RWPE1 (cell line): ENCODE results near the gene CEP128.

ENCODE experiments used
- CTCF ChIA-PET: fragments of 350-600 bp; sonication (Branson Sonifier 250); formaldehyde crosslinking; extraction: SDS; loops from one replicate; lab custom pipeline; 2021; lab: Yijun Ruan, JAX
- POLR2A ChIA-PET: fragments of 400-600 bp; formaldehyde crosslinking; extraction: SDS; loops from one replicate; lab custom pipeline; 2020; ENCODE audit warnings: antibody characterized with exemption; ENCODE audit not compliant: low non-redundant PET; lab: Yijun Ruan, JAX
- DNase-seq: peaks from one replicate; pipeline ENCODE4 v3.0.0; 2012; ENCODE audit warnings: low spot score
- H3K27ac ChIP-seq: fragments of 450-650 bp; 2 replicates; pipeline ENCODE4 v1.5.1; 2017
- CTCF ChIP-seq: fragments of 450-650 bp; conservative IDR thresholded peaks from 2 replicates; pipeline ENCODE4 v1.5.1; 2017; ENCODE audit warnings: low read depth, mild to moderate bottlenecking

The CEP128 gene

GRCh38 chr14:80981673-80982072, 40.1 kb upstream of the CEP128 start:
- CTCF ChIA-PET = no interaction called here
- POLR2A ChIA-PET = no interaction called here
- no peak for DNase-seq
- no peak for TF ChIP-seq CTCF
- no peak overlapping the region for H3K27ac ChIP-seq

- TF ChIP-seq CTCF = no peak
- H3K27ac ChIP-seq = 0 out of 2 replicates have a peak overlapping the region, but pooled peaks have one; percentile 24
- ChIA-PET POLR2A (no interaction called here), CTCF (no interaction called here)
- no peak for DNase-seq
Observed at GRCh38 chr14:80981156-80981555, 39.6 kb upstream of the CEP128 start.

DNA sequence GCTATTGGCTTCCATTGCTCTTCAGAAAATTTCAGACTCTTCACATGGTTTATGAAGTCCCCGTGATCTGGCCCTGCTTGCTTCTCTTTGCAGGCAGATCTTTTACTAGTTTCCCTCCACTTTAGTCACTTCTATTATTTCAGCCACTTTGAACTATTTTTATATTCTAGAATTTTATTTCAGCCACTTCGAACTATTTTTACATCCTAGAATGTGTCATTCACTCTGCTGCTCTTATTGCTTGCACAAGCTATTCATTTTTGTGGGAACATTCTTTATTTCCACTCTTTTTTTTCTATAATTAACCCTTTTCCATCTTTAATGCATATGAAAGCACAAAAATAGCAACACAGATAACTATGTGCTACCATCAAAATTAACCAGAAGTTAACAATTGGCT, 38.4 kb upstream of the CEP128 start:
- no peak for TF ChIP-seq CTCF
- no peak for DNase-seq
- ChIA-PET POLR2A (no interaction called here), CTCF (no interaction called here)
- no peak overlapping the region for H3K27ac ChIP-seq

DNA sequence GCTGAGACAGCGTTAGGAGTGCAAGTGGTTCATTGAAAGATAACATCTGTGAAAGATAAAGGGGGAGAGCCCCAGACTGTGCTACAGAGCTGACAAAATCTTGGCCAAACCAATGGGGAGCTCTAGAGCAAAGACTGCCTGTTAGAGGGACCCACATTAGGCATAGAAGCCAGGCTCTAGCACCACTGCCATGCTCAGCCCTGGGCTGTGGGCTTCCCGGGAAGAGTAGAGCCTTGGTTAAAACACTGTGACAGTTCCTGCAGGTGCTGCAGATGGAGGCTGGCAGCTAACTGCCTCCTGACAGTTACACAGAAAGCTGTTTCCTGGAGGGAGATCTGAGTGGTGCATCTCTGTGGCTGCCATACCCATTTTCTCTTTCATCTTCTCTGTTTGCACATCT, 36.9 kb upstream of the CEP128 start:
- ChIA-PET CTCF (interaction anchor here (1.1 kb wide), 1 partner anchor 923 kb away, joined by 3 read pairs; no protein-coding TSS in a partner anchor), POLR2A (no interaction called here)
- no peak overlapping the region for H3K27ac ChIP-seq
- TF ChIP-seq CTCF = no peak
- DNase-seq = no peak

DNA sequence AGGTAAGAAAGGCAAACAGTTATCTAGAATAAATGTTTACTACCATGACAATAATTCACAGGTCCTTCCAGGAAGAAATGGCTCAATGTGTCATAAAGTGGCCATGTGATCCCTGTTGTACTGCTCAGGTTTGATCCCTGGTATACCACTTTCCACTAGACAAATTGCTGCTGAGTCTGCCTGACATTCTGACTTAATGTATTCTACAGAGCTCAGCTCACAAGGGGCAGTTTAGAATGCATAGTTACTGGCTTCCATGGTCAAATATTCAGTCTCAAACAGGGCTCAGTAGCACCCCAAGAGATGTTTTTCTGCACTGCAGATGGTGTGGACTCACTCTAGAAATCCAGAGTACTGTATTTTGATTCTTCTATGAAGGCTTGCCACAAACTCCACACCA, 35.7 kb upstream of the CEP128 start:
- H3K27ac ChIP-seq = no peak overlapping the region
- DNase-seq = no peak
- CTCF ChIA-PET = interaction anchor here (1.3 kb wide), 1 partner anchor 10 kb away, joined by 3 read pairs; no protein-coding TSS in a partner anchor

GRCh38 chr14:80974679-80975078, 33.1 kb upstream of the CEP128 start:
- no peak for DNase-seq
- CTCF ChIA-PET = interaction anchor here (0.6 kb wide), 1 partner anchor 164 kb away, joined by 3 read pairs; no protein-coding TSS in a partner anchor
- POLR2A ChIA-PET = no interaction called here
- TF ChIP-seq CTCF = no peak
- no peak overlapping the region for H3K27ac ChIP-seq

More for the DNA sequence above, 35.7 kb upstream of the CEP128 start:
- TF ChIP-seq CTCF = no peak
- POLR2A ChIA-PET = no interaction called here
